Cardiac muscle cell (in vitro differentiated cells and primary cell): ENCODE data around the gene RFLNA. TPM values are rescaled to one million over a fixed set of nuclear protein-coding genes. Genes with fewer than 3 reads are reported as not detected.

Source experiments
- DNase-seq, 2 donors: peaks; one replicate each; pipeline versions ENCODE4 v3.0.0 to v3.0.0-alpha.2; 2010 to 2017; ENCODE audit warnings: low read depth in 1 of 2, low spot score in 1 of 2
- H3K27ac ChIP-seq: fragments of 200-600 bp; sonication (generic); 2 replicates; pipeline ENCODE4 v1.5.1; 2016
- H3K27me3 ChIP-seq: fragments of 200-600 bp; sonication (generic); 2 replicates; pipeline ENCODE4 v1.6.0; 2016; ENCODE audit warnings: control low read depth
- H3K36me3 ChIP-seq: fragments of 200-600 bp; sonication (generic); 2 replicates; pipeline ENCODE4 v1.5.1; 2016; ENCODE audit warnings: control low read depth
- H3K4me1 ChIP-seq: fragments of 200-600 bp; sonication (generic); 2 replicates; pipeline ENCODE4 v1.8.1; 2017; ENCODE audit warnings: low read depth, mild to moderate bottlenecking, mixed run types
- H3K4me3 ChIP-seq: fragments of 200-600 bp; sonication (generic); 2 replicates; pipeline ENCODE4 v1.5.1; 2016; ENCODE audit warnings: mild to moderate bottlenecking
- H3K9me3 ChIP-seq: fragments of 200-600 bp; sonication (generic); 2 replicates; pipeline ENCODE4 v1.5.1; 2017; ENCODE audit warnings: low read depth, mild to moderate bottlenecking, control low read depth
- CTCF ChIP-seq: IDR thresholded peaks from 2 replicates; pipeline ENCODE4 v1.5.1; 2012; ENCODE audit warnings: low read depth, mild to moderate bottlenecking, low read length
- polyA plus RNA-seq: library from polyadenylated mRNA; unstranded; fragments of >200 nt; fragmentation: Nextera tagmentation; extraction: Ambion mirVana; gene quantifications from 2 replicates; pipeline ENCODE4 v1.2.1, GENCODE V29; 2016
- total RNA-seq: library from RNA; depleted of rRNA; stranded (reverse); fragments of >200 nt; gene quantifications from 2 replicates; pipeline ENCODE4 v1.2.3, GENCODE V29; 2016

RFLNA gene
- total and polyA plus RNA-seq, 2 experiments from 2014 or later: 1.8 to 4.5 TPM

GRCh38 chr12:124314207-124314606 is 19.3 kb downstream of the RFLNA start:
- Histone ChIP-seq H3K27me3 (no peaks in the 10 kb centered on the region), H3K36me3 (no peaks in the 10 kb centered on the region), H3K27ac (no peak overlapping the region), H3K9me3 (no peaks in the 10 kb centered on the region), H3K4me3 (no peak overlapping the region), H3K4me1 (no peaks in the 10 kb centered on the region)
- no peak for DNase-seq
- TF ChIP-seq CTCF: no peak

GRCh38 chr12:124314766-124315165 is 19.9 kb downstream of the RFLNA start:
- no peak for DNase-seq
- TF ChIP-seq CTCF: no peak
- Histone ChIP-seq H3K4me1 (no peaks in the 10 kb centered on the region), H3K36me3 (no peaks in the 10 kb centered on the region), H3K9me3 (no peaks in the 10 kb centered on the region), H3K27me3 (no peaks in the 10 kb centered on the region), H3K27ac (no peak overlapping the region), H3K4me3 (no peak overlapping the region)

DNA sequence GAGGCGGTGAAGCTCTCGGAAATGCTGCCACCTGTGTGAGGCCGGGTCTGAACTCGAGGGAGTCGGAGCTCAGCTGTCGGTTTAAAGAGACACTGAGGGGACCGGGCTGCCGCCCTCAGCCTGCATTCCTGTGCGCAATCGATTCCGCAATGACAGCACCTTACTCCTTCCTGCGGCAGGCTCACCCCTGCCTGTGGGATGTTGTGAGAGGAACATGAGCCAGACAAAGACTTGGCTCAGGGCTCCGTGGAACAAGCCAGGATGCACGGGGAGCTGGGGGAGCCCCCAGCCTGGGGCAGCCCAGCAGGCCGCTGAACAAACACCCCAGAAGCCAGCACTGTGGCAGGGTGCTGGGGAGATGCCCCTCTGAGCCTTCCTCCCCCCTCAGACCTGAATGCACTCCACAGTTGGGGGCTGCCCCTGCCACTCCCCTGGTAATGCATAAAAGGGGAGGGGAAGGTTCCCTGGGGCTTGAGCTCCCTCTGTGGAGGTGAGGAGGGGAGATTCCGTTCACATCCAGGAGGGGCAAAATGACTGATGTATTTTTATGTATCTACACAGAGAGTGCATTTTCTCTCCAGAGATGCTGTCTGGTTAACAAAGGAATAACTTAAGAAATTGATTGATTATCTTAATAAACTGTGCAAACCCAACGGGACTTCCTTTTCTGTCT is 20.6 kb downstream of the RFLNA start:
- Histone ChIP-seq H3K4me1 (no peaks in the 10 kb centered on the region), H3K36me3 (no peaks in the 10 kb centered on the region), H3K27ac (no peak overlapping the region), H3K4me3 (no peak overlapping the region), H3K9me3 (no peaks in the 10 kb centered on the region), H3K27me3 (no peaks in the 10 kb centered on the region)
- DNase-seq: no peak
- no peak for TF ChIP-seq CTCF

- no peak for DNase-seq
- H3K27me3 ChIP-seq: no peaks in the 10 kb centered on the region
- no peaks in the 10 kb centered on the region for H3K4me1 ChIP-seq
Observed at GRCh38 chr12:124316257-124316900, 21.5 kb downstream of the RFLNA start.

DNA sequence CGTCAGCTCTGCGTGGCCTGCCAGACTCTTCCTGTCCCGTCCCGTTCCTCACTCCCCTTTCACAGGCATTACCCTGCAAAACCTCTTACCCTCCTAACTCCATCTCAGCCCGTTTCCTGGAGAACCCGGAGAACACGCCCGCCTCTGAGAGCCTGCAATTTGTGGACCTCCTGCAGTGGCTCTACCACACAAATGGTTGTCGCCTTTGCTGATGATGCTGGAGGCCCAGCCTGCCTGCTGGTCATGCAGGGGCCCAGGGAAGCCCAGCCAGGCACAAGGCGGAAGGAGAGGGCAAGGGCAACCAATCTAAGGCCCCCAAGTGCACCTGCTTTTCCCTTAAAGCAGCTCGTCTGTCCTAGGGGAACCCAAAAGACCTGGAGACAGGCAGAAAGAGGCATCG is 22.5 kb downstream of the RFLNA start:
- no peak for DNase-seq
- no peaks in the 10 kb centered on the region for H3K36me3 ChIP-seq
- H3K27ac ChIP-seq: no peak overlapping the region
- no peak overlapping the region for H3K4me3 ChIP-seq
- H3K4me1 ChIP-seq: no peaks in the 10 kb centered on the region
- H3K9me3 ChIP-seq: no peaks in the 10 kb centered on the region
- no peak for TF ChIP-seq CTCF
- no peaks in the 10 kb centered on the region for H3K27me3 ChIP-seq

More at GRCh38 chr12:124316257-124316900, 21.5 kb downstream of the RFLNA start:
- Histone ChIP-seq H3K27ac (no peak overlapping the region), H3K36me3 (no peaks in the 10 kb centered on the region), H3K4me3 (no peak overlapping the region), H3K9me3 (no peaks in the 10 kb centered on the region)
- no peak for TF ChIP-seq CTCF
